H9 (cell line): ENCODE data around the gene MRM2. TPM values are rescaled to one million over a fixed set of nuclear protein-coding genes. Genes with fewer than 3 reads are reported as not detected.

Experiments used
- DNase-seq: peaks from one replicate; pipeline ENCODE4 v3.0.0-alpha.2; 2017
- H2AFZ ChIP-seq: one replicate; pipeline ENCODE4 v1.6.1; 2013; ENCODE audit warnings: mild to moderate bottlenecking, low read length, control low read depth, moderate library complexity
- H2AK5ac ChIP-seq: 2 replicates; pipeline ENCODE4 v1.6.1; 2013; ENCODE audit warnings: low read length, control low read depth, mixed read lengths; ENCODE audit not compliant: insufficient read length
- H2BK120ac ChIP-seq: one replicate; pipeline ENCODE4 v1.6.1; 2013; ENCODE audit warnings: low read depth, mild to moderate bottlenecking, low read length, control low read depth, inconsistent platforms; ENCODE audit not compliant: poor library complexity, severe bottlenecking
- H2BK12ac ChIP-seq: 2 replicates; pipeline ENCODE4 v1.6.1; 2013; ENCODE audit warnings: low read length, control low read depth, mixed read lengths, low read depth; ENCODE audit not compliant: insufficient read length
- H2BK15ac ChIP-seq: 2 replicates; pipeline ENCODE4 v1.6.1; 2013; ENCODE audit warnings: low read depth, low read length, control low read depth
- H2BK20ac ChIP-seq: one replicate; pipeline ENCODE4 v1.6.1; 2013; ENCODE audit warnings: low read depth, mild to moderate bottlenecking, low read length, control low read depth, inconsistent platforms; ENCODE audit not compliant: poor library complexity, severe bottlenecking
- H2BK5ac ChIP-seq: 2 replicates; pipeline ENCODE4 v1.6.1; 2013; ENCODE audit warnings: low read length, control low read depth, mixed read lengths; ENCODE audit not compliant: insufficient read length
- H3K14ac ChIP-seq: 2 replicates; pipeline ENCODE4 v1.6.1; 2013; ENCODE audit warnings: low read length, control low read depth; ENCODE audit not compliant: insufficient read depth
- H3K18ac ChIP-seq: 2 replicates; pipeline ENCODE4 v1.6.1; 2013; ENCODE audit warnings: low read depth, mild to moderate bottlenecking, mixed read lengths, low read length, control low read depth; ENCODE audit not compliant: insufficient read length
- H3K23ac ChIP-seq: 2 replicates; pipeline ENCODE4 v1.6.1; 2013; ENCODE audit warnings: low read length, control low read depth, mixed read lengths, low read depth; ENCODE audit not compliant: insufficient read length
- H3K23me2 ChIP-seq: 2 replicates; pipeline ENCODE4 v1.6.1; 2013; ENCODE audit warnings: low read depth, mild to moderate bottlenecking, mixed read lengths, low read length, control low read depth; ENCODE audit not compliant: insufficient read length, poor library complexity, severe bottlenecking
- H3K27ac ChIP-seq: 2 replicates; pipeline ENCODE4 v1.5.1; 2013; ENCODE audit warnings: low read length, control low read depth, mixed read lengths, low read depth; ENCODE audit not compliant: insufficient read length
- H3K27me3 ChIP-seq: 2 replicates; pipeline ENCODE4 v1.6.1; 2013; ENCODE audit warnings: low read length, control low read depth, inconsistent platforms; ENCODE audit not compliant: insufficient read depth
- H3K4ac ChIP-seq: 2 replicates; pipeline ENCODE4 v1.6.1; 2013; ENCODE audit warnings: low read depth, mild to moderate bottlenecking, control low read depth, inconsistent platforms, low read length, moderate library complexity
- H3K4me1 ChIP-seq: 2 replicates; pipeline ENCODE4 v1.6.1; 2013; ENCODE audit warnings: low read length, control low read depth, inconsistent platforms; ENCODE audit not compliant: insufficient read depth
- H3K4me2 ChIP-seq: 2 replicates; pipeline ENCODE4 v1.6.1; 2013; ENCODE audit warnings: low read length, control low read depth, mixed read lengths; ENCODE audit not compliant: insufficient read length, insufficient read depth
- H3K56ac ChIP-seq: 2 replicates; pipeline ENCODE4 v1.6.1; 2013; ENCODE audit warnings: low read depth, mild to moderate bottlenecking, mixed read lengths, low read length, control low read depth; ENCODE audit not compliant: insufficient read length
- H3K79me1 ChIP-seq: 2 replicates; pipeline ENCODE4 v1.6.1; 2013; ENCODE audit warnings: low read depth, mild to moderate bottlenecking, moderate library complexity, low read length, control low read depth, inconsistent platforms; ENCODE audit not compliant: insufficient read depth, poor library complexity, severe bottlenecking
- H3K79me2 ChIP-seq: 2 replicates; pipeline ENCODE4 v1.6.1; 2013; ENCODE audit warnings: low read length, control low read depth, inconsistent platforms; ENCODE audit not compliant: insufficient read depth
- H3K9ac ChIP-seq: 2 replicates; pipeline ENCODE4 v1.6.1; 2013; ENCODE audit warnings: low read length, control low read depth, mixed read lengths; ENCODE audit not compliant: insufficient read length; ENCODE audit errors: extremely low read depth
- H3K9me3 ChIP-seq: one replicate; pipeline ENCODE4 v1.6.1; 2013; ENCODE audit warnings: low read depth, low read length, inconsistent platforms; ENCODE audit not compliant: control insufficient read depth
- H3T11ph ChIP-seq: one replicate; pipeline ENCODE4 v1.6.1; 2013; ENCODE audit warnings: mild to moderate bottlenecking, low read length, control low read depth, inconsistent platforms
- H4K20me1 ChIP-seq: one replicate; pipeline ENCODE4 v1.6.1; 2013; ENCODE audit not compliant: control insufficient read depth, insufficient read length, insufficient read depth
- H4K5ac ChIP-seq: 2 replicates; pipeline ENCODE4 v1.6.1; 2013; ENCODE audit warnings: low read depth, mild to moderate bottlenecking, mixed read lengths, low read length, control low read depth; ENCODE audit not compliant: insufficient read length
- H4K8ac ChIP-seq: replicated peaks from 2 replicates; pipeline ENCODE4 v1.6.1; 2013; ENCODE audit warnings: low read length, control low read depth, mixed read lengths, low read depth; ENCODE audit not compliant: insufficient read length
- H4K91ac ChIP-seq: 2 replicates; pipeline ENCODE4 v1.6.1; 2013; ENCODE audit warnings: low read depth, mild to moderate bottlenecking, moderate library complexity, mixed read lengths, low read length, control low read depth; ENCODE audit not compliant: insufficient read length
- H3K27ac Mint-ChIP-seq, 3 experiments: 2 replicates in 2 of 3; 3 replicates in 1 of 3; pipeline ENCODE4 v1.8.0; 2020 to 2021; ENCODE audit warnings: mixed read lengths in 3 of 3, mild to moderate bottlenecking in 1 of 3, moderate library complexity in 1 of 3
- H3K27me3 Mint-ChIP-seq: 2 replicates; pipeline ENCODE4 v1.8.0; 2021; ENCODE audit warnings: low read depth, mild to moderate bottlenecking, moderate library complexity, mixed read lengths
- H3K36me3 Mint-ChIP-seq, 3 experiments: 2 replicates in 2 of 3; 3 replicates in 1 of 3; pipeline ENCODE4 v1.8.0; 2020 to 2021; ENCODE audit warnings: low read depth in 3 of 3, mixed read lengths in 3 of 3; ENCODE audit not compliant: insufficient read depth in 1 of 3
- H3K4me1 Mint-ChIP-seq, 2 experiments: 2 replicates each; pipeline ENCODE4 v1.8.0; 2020; ENCODE audit warnings: mixed read lengths in 2 of 2
- H3K4me3 Mint-ChIP-seq, 2 experiments: 2 replicates in 1 of 2; 3 replicates in 1 of 2; pipeline ENCODE4 v1.8.0; 2020 to 2021; ENCODE audit warnings: mild to moderate bottlenecking in 2 of 2, mixed read lengths in 2 of 2, moderate library complexity in 1 of 2
- H3K9me3 Mint-ChIP-seq, 2 experiments: 2 replicates in 1 of 2; 3 replicates in 1 of 2; pipeline ENCODE4 v1.8.0; 2020; ENCODE audit warnings: mild to moderate bottlenecking in 2 of 2, mixed read lengths in 2 of 2, moderate library complexity in 1 of 2
- CTCF ChIP-seq: fragments of 200-600 bp; sonication (generic); conservative IDR thresholded peaks from 3 replicates; pipeline ENCODE4 v1.8.0; 2021; ENCODE audit warnings: antibody characterized with exemption, mild to moderate bottlenecking
- WGBS: extraction: QIAGEN DNeasy Blood & Tissue Kit; methylation state at CpG from one replicate; pipeline ENCODE4 v1.1.7; 2013; ENCODE audit warnings: missing lambda C conversion rate, low lambda C conversion rate, mixed read lengths; ENCODE audit not compliant: insufficient read length; ENCODE audit errors: extremely low coverage; 5-methylcytosine and 5-hydroxymethylcytosine counted together
- total RNA-seq: library from RNA; stranded (reverse); gene quantifications from 2 replicates; pipeline ENCODE4 v1.2.1, GENCODE V29; 2021

MRM2 gene
- total RNA-seq, 1 experiment from 2014 or later: 59.0 TPM

- no peaks in the 10 kb centered on the region for H3K4me1 ChIP-seq
- H3K14ac ChIP-seq: no peak overlapping the region
Measured at GRCh38 chr7:2202901-2203765, 38.9 kb downstream of the MRM2 start.

More at GRCh38 chr7:2202901-2203765, 38.9 kb downstream of the MRM2 start:
- H3K27me3 Mint-ChIP-seq: no peaks in the 10 kb centered on the region
- Histone ChIP-seq H4K91ac (no peak overlapping the region), H3K4me2 (no peak overlapping the region), H4K5ac (no peak overlapping the region), H4K8ac (no peak overlapping the region), H2BK15ac (no peak overlapping the region), H4K20me1 (no peaks in the 10 kb centered on the region), H3K9me3 (no peaks in the 10 kb centered on the region), H2AFZ (no peak overlapping the region), H2BK12ac (no peak overlapping the region), H3K27ac (no peak overlapping the region), H3K27me3 (no peaks in the 10 kb centered on the region), H3K79me1 (no peaks in the 10 kb centered on the region), H3K56ac (no peak overlapping the region), H3K18ac (no peak overlapping the region), H3K79me2 (no peaks in the 10 kb centered on the region), H2BK5ac (no peak overlapping the region), H2BK120ac (no peak overlapping the region), H3T11ph (no peak overlapping the region), H2BK20ac (no peak overlapping the region), H3K4ac (no peak overlapping the region), H3K9ac (no peak overlapping the region), H3K23ac (no peak overlapping the region), H3K23me2 (no peaks in the 10 kb centered on the region), H2AK5ac (no peak overlapping the region)
- no peaks in the 10 kb centered on the region for H3K4me1 Mint-ChIP-seq
- H3K27ac Mint-ChIP-seq: peak overlapping the region; percentile 53 to 90 (median 71); a peak in 4 of 7 replicates
- peaks cover 21 to 42% (median 38%) of the 10 kb centered on the region in 3 experiments; a peak in 6 of 7 replicates for H3K36me3 Mint-ChIP-seq
- TF ChIP-seq CTCF: no peak
- no CpG with 5 or more reads among the region's 20 CpGs for WGBS
- H3K9me3 Mint-ChIP-seq: no peaks in the 10 kb centered on the region; a peak in 1 of 5 replicates
- no peak for DNase-seq
- H3K4me3 Mint-ChIP-seq: no peak overlapping the region
